ENCODE data around the gene SLC26A8. TPM values are rescaled to one million over a fixed set of nuclear protein-coding genes. Genes with fewer than 3 reads are reported as not detected.

Gene SLC26A8
- total RNA-seq, 1 experiment from 2014 or later, result 0.09 TPM

DNA sequence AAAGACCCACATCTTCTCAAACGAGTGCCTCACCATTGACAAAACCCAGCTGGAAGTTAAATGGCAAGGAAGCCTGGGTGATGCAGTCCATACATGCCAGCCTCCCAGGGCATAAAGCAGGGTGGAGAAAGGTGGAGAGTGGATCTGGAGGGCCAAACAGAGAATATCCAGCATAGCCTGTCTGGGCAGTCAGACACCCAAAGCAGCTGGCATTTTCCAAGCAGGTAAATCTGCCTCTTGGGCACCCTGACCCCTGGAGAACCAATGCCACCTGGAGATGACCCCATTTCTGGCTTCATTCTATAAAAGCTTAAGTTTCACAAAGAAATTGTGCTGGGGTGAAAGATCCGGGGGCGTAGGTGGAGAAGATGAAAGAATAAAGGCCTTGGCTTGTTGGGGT lies 98.5 kb downstream of the SLC26A8 start:
- Histone ChIP-seq H2BK120ac (ENCODE audit: low read depth, low read length, poor library complexity, severe bottlenecking) (no peak overlapping the region), H4K5ac (ENCODE audit: insufficient read length, low read depth, low read length) (no peak overlapping the region), H2AFZ (ENCODE audit: low read length) (no peak overlapping the region), H3K4me2 (ENCODE audit: insufficient read depth, insufficient read length, low read length) (no peak overlapping the region), H2AK5ac (ENCODE audit: insufficient read length, low read length) (no peak overlapping the region), H3K4ac (ENCODE audit: low read depth, low read length) (no peak overlapping the region), H2BK12ac (ENCODE audit: insufficient read length, low read depth, low read length) (no peak overlapping the region), H3K23me2 (ENCODE audit: insufficient read length, low read depth, low read length, poor library complexity, severe bottlenecking) (no peaks in the 10 kb centered on the region), H4K8ac (replicated peaks; ENCODE audit: insufficient read length, low read depth, low read length) (no peak overlapping the region), H2BK20ac (ENCODE audit: low read depth, low read length, poor library complexity, severe bottlenecking) (no peak overlapping the region), H2BK5ac (ENCODE audit: insufficient read length, low read length) (no peak overlapping the region), H2BK15ac (ENCODE audit: low read depth, low read length) (no peak overlapping the region), H3T11ph (ENCODE audit: low read length) (no peak overlapping the region), H3K14ac (ENCODE audit: insufficient read depth, low read length) (no peak overlapping the region), H3K9me3 (ENCODE audit: control insufficient read depth, low read depth, low read length) (no peaks in the 10 kb centered on the region), H4K20me1 (ENCODE audit: control insufficient read depth, insufficient read depth, insufficient read length) (no peaks in the 10 kb centered on the region), H3K79me2 (ENCODE audit: insufficient read depth, low read length) (no peaks in the 10 kb centered on the region), H3K18ac (ENCODE audit: insufficient read length, low read depth, low read length) (no peak overlapping the region), H3K56ac (ENCODE audit: insufficient read length, low read depth, low read length) (no peak overlapping the region), H3K4me1 (ENCODE audit: insufficient read depth, low read length) (no peaks in the 10 kb centered on the region), H3K27me3 (ENCODE audit: insufficient read depth, low read length) (0 out of 2 replicates have a peak, but pooled peaks cover 2% of the 10 kb centered on the region), H4K91ac (ENCODE audit: insufficient read length, low read depth, low read length) (no peak overlapping the region), H3K27ac (ENCODE audit: insufficient read length, low read depth, low read length) (no peak overlapping the region), H3K79me1 (ENCODE audit: insufficient read depth, low read depth, low read length, poor library complexity, severe bottlenecking) (no peaks in the 10 kb centered on the region), H3K9ac (ENCODE audit: extremely low read depth, insufficient read length, low read length) (no peak overlapping the region), H3K23ac (ENCODE audit: insufficient read length, low read depth, low read length) (no peak overlapping the region)
- no peak overlapping the region for H3K4me3 Mint-ChIP-seq
- H3K36me3 Mint-ChIP-seq (ENCODE audit: insufficient read depth in 1 of 3, low read depth in 3 of 3), result no peaks in the 10 kb centered on the region
- no peaks in the 10 kb centered on the region; the same call in 1 of the 2 replicates for H3K27me3 Mint-ChIP-seq (ENCODE audit: low read depth)
- H3K4me1 Mint-ChIP-seq, result peaks cover 19 to 22% of the 10 kb centered on the region in 2 experiments
- no peak for DNase-seq
- H3K27ac Mint-ChIP-seq, result no peak overlapping the region
- TF ChIP-seq, protein P1, sequence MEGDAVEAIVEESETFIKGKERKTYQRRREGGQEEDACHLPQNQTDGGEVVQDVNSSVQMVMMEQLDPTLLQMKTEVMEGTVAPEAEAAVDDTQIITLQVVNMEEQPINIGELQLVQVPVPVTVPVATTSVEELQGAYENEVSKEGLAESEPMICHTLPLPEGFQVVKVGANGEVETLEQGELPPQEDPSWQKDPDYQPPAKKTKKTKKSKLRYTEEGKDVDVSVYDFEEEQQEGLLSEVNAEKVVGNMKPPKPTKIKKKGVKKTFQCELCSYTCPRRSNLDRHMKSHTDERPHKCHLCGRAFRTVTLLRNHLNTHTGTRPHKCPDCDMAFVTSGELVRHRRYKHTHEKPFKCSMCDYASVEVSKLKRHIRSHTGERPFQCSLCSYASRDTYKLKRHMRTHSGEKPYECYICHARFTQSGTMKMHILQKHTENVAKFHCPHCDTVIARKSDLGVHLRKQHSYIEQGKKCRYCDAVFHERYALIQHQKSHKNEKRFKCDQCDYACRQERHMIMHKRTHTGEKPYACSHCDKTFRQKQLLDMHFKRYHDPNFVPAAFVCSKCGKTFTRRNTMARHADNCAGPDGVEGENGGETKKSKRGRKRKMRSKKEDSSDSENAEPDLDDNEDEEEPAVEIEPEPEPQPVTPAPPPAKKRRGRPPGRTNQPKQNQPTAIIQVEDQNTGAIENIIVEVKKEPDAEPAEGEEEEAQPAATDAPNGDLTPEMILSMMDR (conservative IDR thresholded peaks at IDR 0.05), result no peak
- no peaks in the 10 kb centered on the region; a peak in 1 of 5 replicates for H3K9me3 Mint-ChIP-seq
- no CpG with 5 or more reads among the region's 3 CpGs for WGBS (ENCODE audit: extremely low coverage, insufficient read length, low lambda C conversion rate)
